A673 (cell line): ENCODE results near the gene SRSF4.

Experiments
- CTCF ChIP-seq: fragments of 300-800, 200-600 bp; sonication (generic); conservative IDR thresholded peaks from 2 replicates; pipeline ENCODE4 v1.5.1; 2017; ENCODE audit warnings: low read depth, mild to moderate bottlenecking, antibody characterized with exemption, low read length, moderate library complexity, mixed read lengths
- EZH2 ChIP-seq: fragments of 200-600 bp; sonication (generic); IDR thresholded peaks from 2 replicates; pipeline ENCODE4 v1.6.1; 2017; ENCODE audit warnings: borderline replicate concordance, low read depth, mild to moderate bottlenecking, mixed read lengths, antibody characterized with exemption, low read length; ENCODE audit not compliant: poor library complexity, severe bottlenecking

DNA sequence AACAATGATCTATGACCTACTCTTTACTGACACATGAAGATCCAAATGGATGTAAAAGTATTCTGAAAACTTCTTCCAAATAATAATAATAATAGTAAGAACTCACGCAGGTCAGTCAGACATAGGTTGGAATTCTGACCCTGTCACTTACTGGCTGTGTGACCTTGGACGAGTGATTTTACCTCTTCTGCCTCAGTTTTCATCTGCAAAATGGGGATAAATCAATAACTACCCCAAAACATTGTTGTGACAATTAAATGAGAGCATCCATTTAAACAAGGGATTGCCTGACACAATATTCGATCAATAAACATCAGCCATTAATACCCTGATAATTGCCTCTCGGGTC lies 48.5 kb upstream of the SRSF4 start:
- TF ChIP-seq CTCF: no peak
- TF ChIP-seq EZH2: no peak
